HL-60 (cell line): ENCODE data around the gene RPL12.

Experiments used
- DNase-seq, 2 experiments: peaks; one replicate each; pipeline ENCODE4 v3.0.0-alpha.2; 2010 to 2020; ENCODE audit warnings: low read depth in 1 of 2, low spot score in 1 of 2
- H3K27ac ChIP-seq: fragments of 250-450 bp; sonication (Bioruptor Pico); replicated peaks from 2 replicates; pipeline ENCODE4 v1.5.1; 2020; ENCODE audit warnings: mild to moderate bottlenecking, moderate library complexity
- H3K27me3 ChIP-seq: fragments of 250-450 bp; sonication (Bioruptor Pico); 2 replicates; pipeline ENCODE4 v1.5.1; 2021; ENCODE audit warnings: mild to moderate bottlenecking, moderate library complexity; ENCODE audit not compliant: insufficient read depth, poor library complexity, severe bottlenecking
- H3K4me3 ChIP-seq: replicated peaks from 2 replicates; pipeline ENCODE4 v1.5.1; 2011; ENCODE audit warnings: mild to moderate bottlenecking, control low read depth, low read length; ENCODE audit not compliant: insufficient read depth
- GABPA ChIP-seq: IDR thresholded peaks from 2 replicates; pipeline ENCODE4 v1.6.1; 2012; ENCODE audit warnings: low read depth
- POLR2AphosphoS5 ChIP-seq: IDR thresholded peaks from 2 replicates; pipeline ENCODE4 v1.6.1; 2012; ENCODE audit warnings: low read depth
- SPI1 ChIP-seq: IDR thresholded peaks from 2 replicates; pipeline ENCODE4 v1.6.1; 2012; ENCODE audit warnings: low read depth, mild to moderate bottlenecking, borderline replicate concordance
- TF ChIP-seq, protein P1 (sequence below): IDR thresholded peaks from 2 replicates; pipeline ENCODE4 v1.6.1; 2012; ENCODE audit warnings: low read depth; ENCODE audit not compliant: insufficient replicate concordance
- TF ChIP-seq, protein P2 (sequence below): IDR thresholded peaks from one replicate; pipeline ENCODE4 v1.5.1; 2011; ENCODE audit warnings: low read length, control low read depth, inconsistent platforms; ENCODE audit not compliant: insufficient read depth

RPL12 gene

DNA sequence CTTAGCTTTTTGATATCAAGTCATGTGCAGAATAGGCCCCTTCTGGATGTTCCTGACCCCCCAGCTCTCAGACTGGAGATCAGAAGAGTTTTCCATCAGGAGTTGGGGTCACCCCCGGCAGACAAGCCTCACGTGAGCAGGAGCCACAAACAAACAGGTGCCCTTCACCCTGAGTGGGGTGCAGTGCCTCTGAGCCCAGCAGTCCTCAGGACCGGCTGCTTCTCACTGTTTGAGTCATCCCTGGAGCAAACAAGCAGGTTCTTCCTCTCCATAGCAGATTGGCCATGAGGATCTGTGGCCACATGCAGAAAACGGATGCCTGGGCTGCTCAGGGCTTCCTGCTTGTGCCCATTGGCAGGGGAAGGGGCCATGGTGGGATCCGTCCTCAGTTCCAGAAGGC is 47.1 kb upstream of the RPL12 start:
- TF ChIP-seq, protein P1, sequence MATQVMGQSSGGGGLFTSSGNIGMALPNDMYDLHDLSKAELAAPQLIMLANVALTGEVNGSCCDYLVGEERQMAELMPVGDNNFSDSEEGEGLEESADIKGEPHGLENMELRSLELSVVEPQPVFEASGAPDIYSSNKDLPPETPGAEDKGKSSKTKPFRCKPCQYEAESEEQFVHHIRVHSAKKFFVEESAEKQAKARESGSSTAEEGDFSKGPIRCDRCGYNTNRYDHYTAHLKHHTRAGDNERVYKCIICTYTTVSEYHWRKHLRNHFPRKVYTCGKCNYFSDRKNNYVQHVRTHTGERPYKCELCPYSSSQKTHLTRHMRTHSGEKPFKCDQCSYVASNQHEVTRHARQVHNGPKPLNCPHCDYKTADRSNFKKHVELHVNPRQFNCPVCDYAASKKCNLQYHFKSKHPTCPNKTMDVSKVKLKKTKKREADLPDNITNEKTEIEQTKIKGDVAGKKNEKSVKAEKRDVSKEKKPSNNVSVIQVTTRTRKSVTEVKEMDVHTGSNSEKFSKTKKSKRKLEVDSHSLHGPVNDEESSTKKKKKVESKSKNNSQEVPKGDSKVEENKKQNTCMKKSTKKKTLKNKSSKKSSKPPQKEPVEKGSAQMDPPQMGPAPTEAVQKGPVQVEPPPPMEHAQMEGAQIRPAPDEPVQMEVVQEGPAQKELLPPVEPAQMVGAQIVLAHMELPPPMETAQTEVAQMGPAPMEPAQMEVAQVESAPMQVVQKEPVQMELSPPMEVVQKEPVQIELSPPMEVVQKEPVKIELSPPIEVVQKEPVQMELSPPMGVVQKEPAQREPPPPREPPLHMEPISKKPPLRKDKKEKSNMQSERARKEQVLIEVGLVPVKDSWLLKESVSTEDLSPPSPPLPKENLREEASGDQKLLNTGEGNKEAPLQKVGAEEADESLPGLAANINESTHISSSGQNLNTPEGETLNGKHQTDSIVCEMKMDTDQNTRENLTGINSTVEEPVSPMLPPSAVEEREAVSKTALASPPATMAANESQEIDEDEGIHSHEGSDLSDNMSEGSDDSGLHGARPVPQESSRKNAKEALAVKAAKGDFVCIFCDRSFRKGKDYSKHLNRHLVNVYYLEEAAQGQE: no peak
- TF ChIP-seq SPI1 (no peak), POLR2AphosphoS5 (no peak), GABPA (no peak)
- TF ChIP-seq, protein P2, sequence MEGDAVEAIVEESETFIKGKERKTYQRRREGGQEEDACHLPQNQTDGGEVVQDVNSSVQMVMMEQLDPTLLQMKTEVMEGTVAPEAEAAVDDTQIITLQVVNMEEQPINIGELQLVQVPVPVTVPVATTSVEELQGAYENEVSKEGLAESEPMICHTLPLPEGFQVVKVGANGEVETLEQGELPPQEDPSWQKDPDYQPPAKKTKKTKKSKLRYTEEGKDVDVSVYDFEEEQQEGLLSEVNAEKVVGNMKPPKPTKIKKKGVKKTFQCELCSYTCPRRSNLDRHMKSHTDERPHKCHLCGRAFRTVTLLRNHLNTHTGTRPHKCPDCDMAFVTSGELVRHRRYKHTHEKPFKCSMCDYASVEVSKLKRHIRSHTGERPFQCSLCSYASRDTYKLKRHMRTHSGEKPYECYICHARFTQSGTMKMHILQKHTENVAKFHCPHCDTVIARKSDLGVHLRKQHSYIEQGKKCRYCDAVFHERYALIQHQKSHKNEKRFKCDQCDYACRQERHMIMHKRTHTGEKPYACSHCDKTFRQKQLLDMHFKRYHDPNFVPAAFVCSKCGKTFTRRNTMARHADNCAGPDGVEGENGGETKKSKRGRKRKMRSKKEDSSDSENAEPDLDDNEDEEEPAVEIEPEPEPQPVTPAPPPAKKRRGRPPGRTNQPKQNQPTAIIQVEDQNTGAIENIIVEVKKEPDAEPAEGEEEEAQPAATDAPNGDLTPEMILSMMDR: no peak

DNA sequence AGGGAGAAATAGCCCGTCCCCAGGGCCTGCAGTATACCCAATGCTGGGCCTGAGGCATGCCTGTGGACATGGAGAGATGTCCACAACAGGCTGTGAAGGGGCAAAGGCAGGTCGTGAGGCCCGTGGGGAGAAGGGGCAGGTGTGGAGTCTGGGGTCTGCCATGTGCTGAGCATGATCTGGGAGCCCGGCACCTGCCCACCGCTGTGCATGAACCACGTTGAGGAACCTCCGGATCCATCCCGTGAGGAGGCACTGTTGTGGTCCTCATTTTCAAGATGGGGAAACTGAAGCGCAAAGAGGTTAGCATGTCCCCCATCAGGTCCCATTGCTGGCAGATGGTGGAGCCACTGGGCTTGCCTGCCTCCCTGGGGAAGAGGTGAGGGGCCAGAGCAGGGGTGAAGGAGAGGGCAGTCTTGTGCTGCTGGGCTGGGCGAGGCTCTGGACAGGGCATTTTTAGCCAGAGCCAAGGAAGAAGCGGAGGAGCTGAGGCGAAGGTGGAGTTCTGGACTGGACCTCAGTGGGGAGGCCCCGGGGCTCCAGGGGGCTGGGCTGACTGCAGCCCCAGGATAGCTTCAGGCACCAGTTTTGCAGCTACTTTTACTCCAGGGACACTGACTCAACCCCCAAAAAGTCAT is 46.6 kb upstream of the RPL12 start:
- DNase-seq: no peak
- no peaks in the 10 kb centered on the region for H3K27me3 ChIP-seq
- TF ChIP-seq, protein P1: no peak
- TF ChIP-seq SPI1 (no peak), GABPA (no peak), POLR2AphosphoS5 (no peak)
- TF ChIP-seq, protein P2: no peak

More for the DNA sequence above, 47.1 kb upstream of the RPL12 start:
- H3K27me3 ChIP-seq: no peaks in the 10 kb centered on the region
- DNase-seq: no peak
- H3K4me3 ChIP-seq: no peak overlapping the region
- H3K27ac ChIP-seq: no peak overlapping the region

DNA sequence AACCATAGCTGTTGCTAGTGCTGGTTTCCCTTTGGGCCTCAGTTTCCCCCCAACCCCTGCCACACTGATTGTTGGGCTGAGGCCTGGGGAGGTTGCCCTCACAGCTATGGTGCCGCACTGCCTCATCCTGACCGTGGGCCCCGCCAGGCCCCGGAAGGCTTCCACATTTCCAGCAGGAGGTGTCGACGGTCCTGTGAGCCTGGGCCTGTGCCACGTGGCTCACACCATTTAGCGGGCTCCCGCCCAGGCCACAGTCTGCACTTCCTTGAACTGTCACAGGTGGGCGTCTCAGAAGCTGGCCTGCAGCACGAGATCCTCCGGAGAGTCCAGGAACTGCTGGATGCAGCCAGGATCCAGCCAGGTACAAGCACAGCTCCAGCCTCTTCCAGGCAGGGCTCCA is 45.8 kb upstream of the RPL12 start:
- Histone ChIP-seq H3K27ac (no peak overlapping the region), H3K4me3 (no peak overlapping the region), H3K27me3 (no peaks in the 10 kb centered on the region)
- no peak for DNase-seq
- TF ChIP-seq, protein P1: no peak
- TF ChIP-seq POLR2AphosphoS5: no peak
- TF ChIP-seq GABPA: no peak
- TF ChIP-seq SPI1: no peak
- TF ChIP-seq, protein P2: no peak

More for the DNA sequence above, 46.6 kb upstream of the RPL12 start:
- no peak overlapping the region for H3K4me3 ChIP-seq
- H3K27ac ChIP-seq: no peak overlapping the region
